ENCODE measurements around the gene TMEM26.

TMEM26 gene

GRCh38 chr10:61477451-61477850, 24.3 kb upstream of the TMEM26 start:
- H4K20me1 ChIP-seq: no peaks in the 10 kb centered on the region
- no peaks in the 10 kb centered on the region for H3K27me3 ChIP-seq
- no peak overlapping the region for H3K27ac ChIP-seq
- H3K36me3 ChIP-seq: no peaks in the 10 kb centered on the region
- H3K4me3 ChIP-seq: no peak overlapping the region
- no peak for TF ChIP-seq Cebpa-rat (IDR thresholded peaks at IDR 0.05)
- H3K4me1 ChIP-seq: no peaks in the 10 kb centered on the region
- H3K4me2 ChIP-seq: no peak overlapping the region
- no peak overlapping the region for H3K9ac ChIP-seq
- no peaks in the 10 kb centered on the region for H3K9me3 ChIP-seq

GRCh38 chr10:61476529-61476928, 23.3 kb upstream of the TMEM26 start:
- H3K4me2 ChIP-seq: no peak overlapping the region
- no peak for TF ChIP-seq Cebpa-rat (IDR thresholded peaks at IDR 0.05)

GRCh38 chr10:61475449-61475873, 22.3 kb upstream of the TMEM26 start:
- Histone ChIP-seq H3K9me3 (no peaks in the 10 kb centered on the region), H3K27ac (no peak overlapping the region), H3K4me1 (no peaks in the 10 kb centered on the region), H3K4me2 (no peak overlapping the region), H3K27me3 (no peaks in the 10 kb centered on the region), H3K9ac (no peak overlapping the region), H3K4me3 (no peak overlapping the region), H4K20me1 (no peaks in the 10 kb centered on the region), H3K36me3 (no peaks in the 10 kb centered on the region)
- TF ChIP-seq Cebpa-rat (IDR thresholded peaks at IDR 0.05): no peak

More at GRCh38 chr10:61476529-61476928, 23.3 kb upstream of the TMEM26 start:
- Histone ChIP-seq H3K9me3 (no peaks in the 10 kb centered on the region), H3K4me3 (no peak overlapping the region), H3K4me1 (no peaks in the 10 kb centered on the region), H4K20me1 (no peaks in the 10 kb centered on the region), H3K27me3 (no peaks in the 10 kb centered on the region), H3K9ac (no peak overlapping the region), H3K27ac (no peak overlapping the region), H3K36me3 (no peaks in the 10 kb centered on the region)

GRCh38 chr10:61472090-61472674, 19.0 kb upstream of the TMEM26 start:
- Histone ChIP-seq H3K9me3 (no peaks in the 10 kb centered on the region), H3K4me3 (no peak overlapping the region), H3K9ac (no peak overlapping the region), H3K4me2 (no peak overlapping the region), H3K36me3 (no peaks in the 10 kb centered on the region), H3K27me3 (no peaks in the 10 kb centered on the region), H3K4me1 (no peaks in the 10 kb centered on the region), H4K20me1 (no peaks in the 10 kb centered on the region), H3K27ac (no peak overlapping the region)
- TF ChIP-seq Cebpa-rat (IDR thresholded peaks at IDR 0.05): no peak

GRCh38 chr10:61471491-61471890, 18.3 kb upstream of the TMEM26 start:
- TF ChIP-seq Cebpa-rat (IDR thresholded peaks at IDR 0.05): no peak
- no peak overlapping the region for H3K4me2 ChIP-seq
- H3K4me1 ChIP-seq: no peaks in the 10 kb centered on the region
- H3K27ac ChIP-seq: no peak overlapping the region
- no peak overlapping the region for H3K9ac ChIP-seq
- no peaks in the 10 kb centered on the region for H3K36me3 ChIP-seq
- no peaks in the 10 kb centered on the region for H4K20me1 ChIP-seq
- no peak overlapping the region for H3K4me3 ChIP-seq
- no peaks in the 10 kb centered on the region for H3K9me3 ChIP-seq
- no peaks in the 10 kb centered on the region for H3K27me3 ChIP-seq

- no peak overlapping the region for H3K27ac ChIP-seq
- no peaks in the 10 kb centered on the region for H3K27me3 ChIP-seq
- H3K9ac ChIP-seq: no peak overlapping the region
- H4K20me1 ChIP-seq: no peaks in the 10 kb centered on the region
- no peaks in the 10 kb centered on the region for H3K4me1 ChIP-seq
- H3K36me3 ChIP-seq: no peaks in the 10 kb centered on the region
- H3K9me3 ChIP-seq: no peaks in the 10 kb centered on the region
- TF ChIP-seq Cebpa-rat (IDR thresholded peaks at IDR 0.05): no peak
- no peak overlapping the region for H3K4me2 ChIP-seq
- no peak overlapping the region for H3K4me3 ChIP-seq
These were observed 17.6 kb upstream of the TMEM26 start for GRCh38 chr10:61470740-61471139.

- TF ChIP-seq Cebpa-rat (IDR thresholded peaks at IDR 0.05): no peak
- Histone ChIP-seq H3K9me3 (no peaks in the 10 kb centered on the region), H3K4me2 (no peak overlapping the region), H3K4me1 (no peaks in the 10 kb centered on the region), H3K4me3 (no peak overlapping the region), H3K27ac (no peak overlapping the region), H3K9ac (no peak overlapping the region), H3K27me3 (no peaks in the 10 kb centered on the region), H3K36me3 (no peaks in the 10 kb centered on the region), H4K20me1 (no peaks in the 10 kb centered on the region)
These were observed 12.9 kb upstream of the TMEM26 start for GRCh38 chr10:61465901-61466632.

GRCh38 chr10:61465171-61465496, 12.0 kb upstream of the TMEM26 start:
- H3K27ac ChIP-seq: no peak overlapping the region
- H4K20me1 ChIP-seq: no peaks in the 10 kb centered on the region
- no peak overlapping the region for H3K4me2 ChIP-seq
- no peaks in the 10 kb centered on the region for H3K36me3 ChIP-seq
- no peak overlapping the region for H3K9ac ChIP-seq
- H3K4me1 ChIP-seq: no peaks in the 10 kb centered on the region
- H3K9me3 ChIP-seq: no peaks in the 10 kb centered on the region
- H3K4me3 ChIP-seq: no peak overlapping the region
- TF ChIP-seq Cebpa-rat (IDR thresholded peaks at IDR 0.05): no peak
- no peaks in the 10 kb centered on the region for H3K27me3 ChIP-seq

- Histone ChIP-seq H3K4me3 (no peak overlapping the region), H4K20me1 (no peaks in the 10 kb centered on the region), H3K9me3 (no peaks in the 10 kb centered on the region), H3K4me1 (no peaks in the 10 kb centered on the region), H3K36me3 (no peaks in the 10 kb centered on the region), H3K9ac (no peak overlapping the region), H3K4me2 (no peak overlapping the region), H3K27me3 (no peaks in the 10 kb centered on the region), H3K27ac (no peak overlapping the region)
- no peak for TF ChIP-seq Cebpa-rat (IDR thresholded peaks at IDR 0.05)
These were observed 11.4 kb upstream of the TMEM26 start for GRCh38 chr10:61464461-61465170.
